K562 (cell line): Measurements from ENCODE around the gene SUFU.

Source experiments
- CBX3 ChIP-seq, 2 experiments: IDR thresholded peaks; 1 replicate in 1 of 2; 2 replicates in 1 of 2; pipeline ENCODE4 v1.6.1; 2012; ENCODE audit warnings: inconsistent platforms in 2 of 2, low read length in 2 of 2, borderline replicate concordance in 1 of 2, control low read depth in 1 of 2
- NR4A1 ChIP-seq, 2 experiments: fragments of 250-450 bp in 1 of 2; fragments of 450-650 bp in 1 of 2; sonication (Bioruptor Pico) in 1 of 2; IDR thresholded peaks; 2 replicates each; pipeline versions ENCODE4 v1.4.0 to v1.6.1; 2016 to 2020; ENCODE audit warnings: mild to moderate bottlenecking in 2 of 2, missing compliant biosample characterization in 1 of 2, missing genetic modification characterization in 1 of 2, moderate library complexity in 1 of 2
- RFX5 ChIP-seq: IDR thresholded peaks from 2 replicates; pipeline ENCODE4 v1.6.1; 2011; ENCODE audit warnings: low read depth, mild to moderate bottlenecking, improper control_type of control experiment, low read length
- ZBTB7A ChIP-seq: IDR thresholded peaks from 2 replicates; pipeline ENCODE4 v1.6.1; 2011; ENCODE audit warnings: low read depth, mild to moderate bottlenecking, low read length, moderate library complexity, borderline replicate concordance; ENCODE audit not compliant: control insufficient read depth
- ZNF121 ChIP-seq: sonication (generic); formaldehyde crosslinking; conservative IDR thresholded peaks from 2 replicates; pipeline ENCODE4 v1.8.0; 2022; ENCODE audit warnings: missing genetic modification reagents
- TF ChIP-seq, protein P1 (sequence below), 3 experiments: IDR thresholded peaks in 2 of 3; conservative IDR thresholded peaks in 1 of 3; 2 replicates each; pipeline ENCODE4 v1.5.1; 2011 to 2012; ENCODE audit warnings: low read length in 3 of 3, mild to moderate bottlenecking in 3 of 3, control low read depth in 2 of 3, improper control_type of control experiment in 1 of 3, inconsistent platforms in 1 of 3, low read depth in 1 of 3, mixed read lengths in 1 of 3, moderate library complexity in 1 of 3; ENCODE audit not compliant: insufficient read depth in 2 of 3
- TF ChIP-seq, protein P2 (sequence below): sonication (generic); formaldehyde crosslinking; IDR thresholded peaks from 2 replicates; pipeline ENCODE4 v1.8.1; 2022; ENCODE audit warnings: missing genetic modification reagents

DNA sequence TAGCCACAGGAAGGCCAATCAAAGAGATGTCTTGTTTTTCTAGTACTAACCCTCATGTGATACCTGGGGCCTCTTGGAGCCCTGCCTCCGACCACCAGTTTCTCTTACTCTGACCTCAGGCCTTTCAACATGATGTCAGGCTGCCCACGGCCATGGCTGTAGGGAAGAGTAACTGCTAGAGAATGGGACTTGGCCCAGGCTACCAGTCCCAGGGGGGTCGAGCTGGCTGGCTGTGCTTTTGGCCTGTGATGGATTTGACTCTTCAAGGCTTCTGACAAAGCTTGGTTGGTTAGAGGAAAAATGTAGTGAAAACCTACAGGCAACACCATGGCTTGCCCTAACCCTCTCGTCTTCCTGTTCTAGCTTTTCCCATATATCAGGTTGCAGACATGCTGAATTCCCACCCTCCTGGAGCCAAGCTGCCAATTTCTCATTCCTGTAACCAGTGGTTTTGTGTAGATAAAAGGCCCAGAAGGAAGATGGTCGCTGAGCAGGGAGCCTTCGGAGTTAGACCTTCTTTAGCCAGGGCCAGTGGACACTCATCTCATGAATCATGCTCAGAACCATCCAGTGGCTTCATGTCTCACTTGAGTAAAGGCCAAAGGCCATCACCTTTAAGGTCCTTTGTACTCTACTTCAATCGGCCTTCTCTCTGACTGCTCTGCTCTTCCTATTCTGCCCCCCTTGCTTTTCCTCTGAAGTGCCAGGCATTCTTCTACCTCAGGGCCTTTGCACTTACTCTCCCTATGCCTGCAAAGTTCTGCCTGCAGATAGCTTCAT lies 19.7 kb downstream of the SUFU start:
- TF ChIP-seq, protein P1, sequence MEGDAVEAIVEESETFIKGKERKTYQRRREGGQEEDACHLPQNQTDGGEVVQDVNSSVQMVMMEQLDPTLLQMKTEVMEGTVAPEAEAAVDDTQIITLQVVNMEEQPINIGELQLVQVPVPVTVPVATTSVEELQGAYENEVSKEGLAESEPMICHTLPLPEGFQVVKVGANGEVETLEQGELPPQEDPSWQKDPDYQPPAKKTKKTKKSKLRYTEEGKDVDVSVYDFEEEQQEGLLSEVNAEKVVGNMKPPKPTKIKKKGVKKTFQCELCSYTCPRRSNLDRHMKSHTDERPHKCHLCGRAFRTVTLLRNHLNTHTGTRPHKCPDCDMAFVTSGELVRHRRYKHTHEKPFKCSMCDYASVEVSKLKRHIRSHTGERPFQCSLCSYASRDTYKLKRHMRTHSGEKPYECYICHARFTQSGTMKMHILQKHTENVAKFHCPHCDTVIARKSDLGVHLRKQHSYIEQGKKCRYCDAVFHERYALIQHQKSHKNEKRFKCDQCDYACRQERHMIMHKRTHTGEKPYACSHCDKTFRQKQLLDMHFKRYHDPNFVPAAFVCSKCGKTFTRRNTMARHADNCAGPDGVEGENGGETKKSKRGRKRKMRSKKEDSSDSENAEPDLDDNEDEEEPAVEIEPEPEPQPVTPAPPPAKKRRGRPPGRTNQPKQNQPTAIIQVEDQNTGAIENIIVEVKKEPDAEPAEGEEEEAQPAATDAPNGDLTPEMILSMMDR (IDR thresholded peaks at IDR 0.05 in 2 of 3, conservative IDR thresholded peaks at IDR 0.05 in 1 of 3; ENCODE audit: insufficient read depth in 2 of 3, low read depth in 1 of 3, low read length in 3 of 3), result no peak
- TF ChIP-seq, protein P2, sequence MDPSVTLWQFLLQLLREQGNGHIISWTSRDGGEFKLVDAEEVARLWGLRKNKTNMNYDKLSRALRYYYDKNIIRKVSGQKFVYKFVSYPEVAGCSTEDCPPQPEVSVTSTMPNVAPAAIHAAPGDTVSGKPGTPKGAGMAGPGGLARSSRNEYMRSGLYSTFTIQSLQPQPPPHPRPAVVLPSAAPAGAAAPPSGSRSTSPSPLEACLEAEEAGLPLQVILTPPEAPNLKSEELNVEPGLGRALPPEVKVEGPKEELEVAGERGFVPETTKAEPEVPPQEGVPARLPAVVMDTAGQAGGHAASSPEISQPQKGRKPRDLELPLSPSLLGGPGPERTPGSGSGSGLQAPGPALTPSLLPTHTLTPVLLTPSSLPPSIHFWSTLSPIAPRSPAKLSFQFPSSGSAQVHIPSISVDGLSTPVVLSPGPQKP (CRISPR knock-in tag), result no peak
- no peak for TF ChIP-seq NR4A1 (CRISPR knock-in tag; IDR thresholded peaks at IDR 0.05)
- no peak for TF ChIP-seq NR4A1 (tag; IDR thresholded peaks at IDR 0.05)
- TF ChIP-seq CBX3 (IDR thresholded peaks at IDR 0.05; ENCODE audit: borderline replicate concordance in 1 of 2, low read length in 2 of 2), result no peak
- TF ChIP-seq RFX5, result no peak
- TF ChIP-seq ZBTB7A, result no peak
- TF ChIP-seq ZNF121 (CRISPR knock-in tag), result no peak
